HEK293T (cell line): ENCODE data around the gene KCNK5.

Experiments
- CTCF ChIA-PET: fragments of 350-600 bp; formaldehyde crosslinking; extraction: SDS; loops from one replicate; lab custom pipeline; 2021; ENCODE audit warnings: antibody characterized with exemption, inconsistent platforms; lab: Yijun Ruan, JAX
- POLR2A ChIA-PET: fragments of 350-600 bp; formaldehyde crosslinking; extraction: SDS; loops from one replicate; lab custom pipeline; 2020; ENCODE audit warnings: antibody characterized with exemption, inconsistent platforms; lab: Yijun Ruan, JAX
- DNase-seq: peaks from one replicate; pipeline ENCODE4 v3.0.0; 2012; ENCODE audit warnings: mixed read lengths; ENCODE audit errors: extremely low spot score
- ARNT ChIP-seq: fragments of 450-650 bp; IDR thresholded peaks from 2 replicates; pipeline ENCODE4 v1.6.1; 2017; ENCODE audit warnings: mild to moderate bottlenecking
- BHLHE40 ChIP-seq: fragments of 450-650 bp; IDR thresholded peaks from 2 replicates; pipeline ENCODE4 v1.6.1; 2016; ENCODE audit warnings: mild to moderate bottlenecking, moderate library complexity, borderline replicate concordance
- CTBP1 ChIP-seq: fragments of 450-650 bp; IDR thresholded peaks from 2 replicates; pipeline ENCODE4 v1.6.1; 2016; ENCODE audit warnings: borderline replicate concordance
- ELF4 ChIP-seq: fragments of 450-650 bp; IDR thresholded peaks from 2 replicates; pipeline ENCODE4 v1.6.1; 2017; ENCODE audit warnings: antibody characterized with exemption
- FOXA1 ChIP-seq: fragments of 450-650 bp; IDR thresholded peaks from 2 replicates; pipeline ENCODE4 v1.6.1; 2016; ENCODE audit warnings: mild to moderate bottlenecking
- FOXK2 ChIP-seq: fragments of 450-650 bp; IDR thresholded peaks from 2 replicates; pipeline ENCODE4 v1.6.1; 2016; ENCODE audit warnings: mild to moderate bottlenecking
- FOXM1 ChIP-seq: fragments of 450-650 bp; IDR thresholded peaks from 2 replicates; pipeline ENCODE4 v1.6.1; 2017; ENCODE audit warnings: mild to moderate bottlenecking, borderline replicate concordance
- HDGF ChIP-seq: fragments of 450-650 bp; IDR thresholded peaks from 2 replicates; pipeline ENCODE4 v1.6.1; 2017; ENCODE audit warnings: antibody characterized with exemption, borderline replicate concordance
- L3MBTL2 ChIP-seq: fragments of 450-650 bp; conservative IDR thresholded peaks from 2 replicates; pipeline ENCODE4 v1.6.1; 2016; ENCODE audit warnings: mild to moderate bottlenecking
- LEF1 ChIP-seq: fragments of 450-650 bp; IDR thresholded peaks from 2 replicates; pipeline ENCODE4 v1.6.1; 2017; ENCODE audit warnings: mild to moderate bottlenecking, borderline replicate concordance
- NFRKB ChIP-seq: fragments of 450-650 bp; IDR thresholded peaks from 2 replicates; pipeline ENCODE4 v1.6.1; 2016; ENCODE audit warnings: mild to moderate bottlenecking, moderate library complexity
- SP1 ChIP-seq: fragments of 450-650 bp; IDR thresholded peaks from 2 replicates; pipeline ENCODE4 v1.6.1; 2017
- SUZ12 ChIP-seq: fragments of 450-650 bp; IDR thresholded peaks from 2 replicates; pipeline ENCODE4 v1.6.1; 2016; ENCODE audit warnings: mild to moderate bottlenecking
- TARDBP ChIP-seq: fragments of 450-650 bp; IDR thresholded peaks from 2 replicates; pipeline ENCODE4 v1.6.1; 2016
- ZNF384 ChIP-seq: fragments of 450-650 bp; IDR thresholded peaks from 2 replicates; pipeline ENCODE4 v1.6.1; 2016
- TF ChIP-seq, protein P1 (sequence below): fragments of 450-650 bp; IDR thresholded peaks from 2 replicates; pipeline ENCODE4 v1.6.1; 2016

Gene KCNK5

DNA sequence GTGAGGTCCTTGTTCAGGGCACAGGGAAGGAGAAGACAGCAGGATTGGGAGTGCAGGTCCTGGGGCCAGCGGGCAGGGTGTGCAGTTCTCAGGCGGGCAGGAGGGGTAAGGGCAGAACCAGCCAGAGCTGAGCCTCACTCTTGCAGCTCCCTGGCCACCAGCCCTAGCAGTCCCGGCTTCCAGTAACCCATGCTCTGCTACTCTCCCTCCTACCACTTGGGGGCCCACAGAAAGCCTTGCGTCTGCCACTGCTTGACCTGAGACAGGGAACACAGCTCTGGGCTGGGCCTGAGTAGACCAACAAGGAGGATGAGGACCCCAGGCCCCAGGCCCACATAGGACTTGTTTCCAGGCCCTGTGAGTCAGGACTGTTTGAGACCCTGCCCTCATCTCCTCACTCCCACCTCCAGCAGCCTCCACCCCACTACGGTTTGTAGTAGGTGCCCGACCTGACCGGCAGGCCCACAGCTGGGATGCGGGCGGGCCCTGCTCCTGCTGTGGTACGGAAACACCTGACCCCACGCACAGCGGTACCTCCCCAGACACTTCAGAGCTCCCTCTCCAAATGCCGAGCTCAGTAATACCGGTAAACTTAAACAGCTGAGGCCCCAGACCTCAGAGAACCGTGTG is 39.2 kb downstream of the KCNK5 start:
- TF ChIP-seq FOXA1 (no peak), FOXK2 (no peak), SP1 (no peak), CTBP1 (no peak), ZNF384 (no peak), NFRKB (no peak), SUZ12 (no peak), FOXM1 (no peak), TARDBP (no peak), HDGF (no peak)
- POLR2A ChIA-PET, result no interaction called here
- CTCF ChIA-PET, result interaction anchor here (0.6 to 1.6 kb wide), 6 partner anchors 10 to 115 kb away, joined by 3 to 5 read pairs (median 4); no protein-coding TSS in a partner anchor
- DNase-seq, result peak; percentile 61

DNA sequence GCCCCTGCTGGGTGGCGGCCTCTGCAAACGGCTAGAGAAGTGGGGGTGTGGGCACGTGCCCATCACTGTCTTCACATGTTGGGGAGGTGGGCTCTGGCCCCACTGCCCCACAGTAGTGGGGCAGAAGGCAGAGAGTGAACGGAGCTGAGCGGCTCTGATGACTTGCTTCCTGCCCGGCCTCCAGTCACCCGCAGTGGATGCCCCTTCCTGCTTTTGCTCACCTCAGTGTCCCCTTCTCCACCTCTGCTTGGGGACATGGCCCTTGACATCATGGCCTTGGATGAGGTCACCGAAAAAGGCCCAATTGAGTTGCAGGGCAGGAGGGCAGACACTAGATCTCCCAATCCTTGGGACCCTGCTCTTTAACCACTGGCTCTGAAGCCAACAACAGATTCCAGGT is 40.1 kb downstream of the KCNK5 start:
- no peak for DNase-seq
- CTCF ChIA-PET, result no interaction called here
- POLR2A ChIA-PET, result no interaction called here
- no peak for TF ChIP-seq ZNF384

DNA sequence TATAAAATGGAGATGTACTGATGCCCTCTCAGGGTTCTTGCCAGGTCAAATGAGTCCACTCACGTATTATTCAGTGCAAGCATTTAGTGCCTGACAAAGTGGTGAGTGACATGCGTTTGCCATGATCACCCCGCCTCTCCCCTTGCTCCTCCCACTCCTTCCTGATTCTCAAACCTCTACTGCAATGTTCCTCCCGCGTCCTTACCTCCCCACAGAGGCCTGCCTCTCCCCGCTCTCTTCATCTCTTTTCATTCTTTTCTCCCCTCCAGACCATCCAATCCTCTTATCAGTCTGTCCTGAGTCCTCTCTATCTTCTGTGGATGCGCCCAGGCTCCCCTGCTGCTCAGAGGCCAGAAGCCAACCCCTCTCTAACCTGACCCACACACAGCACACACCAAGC is 40.7 kb downstream of the KCNK5 start:
- DNase-seq, result no peak
- ChIA-PET POLR2A (no interaction called here), CTCF (no interaction called here)
- no peak for TF ChIP-seq BHLHE40

DNA sequence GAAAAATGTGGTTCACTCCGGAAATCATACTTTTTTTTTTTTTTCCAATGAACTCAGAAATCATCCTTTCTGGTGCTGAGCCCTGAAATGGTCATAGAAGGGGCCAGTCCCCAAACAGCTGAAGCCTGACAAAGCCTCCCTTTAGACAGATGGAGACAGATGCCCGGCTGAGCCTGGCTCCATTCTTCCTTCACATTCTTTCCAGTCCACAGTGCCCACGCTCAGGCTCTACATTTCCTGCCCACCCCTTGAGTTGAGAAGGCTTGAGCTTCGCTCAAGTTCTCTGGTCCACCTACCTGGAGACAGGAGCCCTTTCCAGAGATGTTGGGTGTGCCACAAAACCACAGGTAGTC is 41.2 kb downstream of the KCNK5 start:
- CTCF ChIA-PET, result interaction anchor here (0.9 kb wide), 1 partner anchor 114 kb away, joined by 3 read pairs; no protein-coding TSS in a partner anchor
- no peak for TF ChIP-seq ZNF384
- TF ChIP-seq, protein P1, sequence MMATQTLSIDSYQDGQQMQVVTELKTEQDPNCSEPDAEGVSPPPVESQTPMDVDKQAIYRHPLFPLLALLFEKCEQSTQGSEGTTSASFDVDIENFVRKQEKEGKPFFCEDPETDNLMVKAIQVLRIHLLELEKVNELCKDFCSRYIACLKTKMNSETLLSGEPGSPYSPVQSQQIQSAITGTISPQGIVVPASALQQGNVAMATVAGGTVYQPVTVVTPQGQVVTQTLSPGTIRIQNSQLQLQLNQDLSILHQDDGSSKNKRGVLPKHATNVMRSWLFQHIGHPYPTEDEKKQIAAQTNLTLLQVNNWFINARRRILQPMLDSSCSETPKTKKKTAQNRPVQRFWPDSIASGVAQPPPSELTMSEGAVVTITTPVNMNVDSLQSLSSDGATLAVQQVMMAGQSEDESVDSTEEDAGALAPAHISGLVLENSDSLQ, result no peak
- no peak for TF ChIP-seq CTBP1
- no peak for TF ChIP-seq ARNT
- DNase-seq, result no peak
- POLR2A ChIA-PET, result interaction anchor here (0.9 kb wide), 1 partner anchor 74 kb away, joined by 3 read pairs; no protein-coding TSS in a partner anchor

DNA sequence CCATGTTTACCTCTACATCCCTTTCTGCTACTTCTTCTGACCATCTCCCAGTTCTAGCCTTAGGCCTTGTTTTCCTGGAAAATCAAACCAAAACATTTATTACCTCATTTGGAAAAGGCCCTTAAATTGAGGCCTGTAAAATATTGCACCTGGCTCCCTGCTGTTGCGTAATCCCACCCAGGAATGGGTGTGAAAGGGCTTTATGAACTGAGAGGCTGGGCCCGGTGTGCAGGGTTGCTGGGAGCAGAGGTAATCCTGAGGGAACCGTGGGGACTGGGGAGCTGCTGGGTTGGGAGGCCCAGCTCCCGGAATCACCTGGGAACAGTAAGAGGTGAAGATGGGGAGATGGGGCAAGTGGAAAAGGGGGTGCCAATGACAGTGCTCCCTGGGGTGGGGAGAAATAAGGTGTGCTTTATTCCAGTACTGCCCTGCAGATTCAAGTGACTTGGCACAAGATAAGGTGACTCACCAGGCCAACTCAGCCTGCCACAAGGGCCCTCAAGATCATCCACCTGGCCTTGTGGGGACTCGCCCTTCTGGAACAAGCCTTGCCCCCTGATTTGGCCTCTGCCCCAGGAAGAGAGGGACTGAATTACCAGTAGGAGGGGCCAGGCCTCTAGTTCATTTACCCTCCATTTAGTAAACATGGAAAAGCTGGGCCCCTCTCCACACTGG is 44.2 kb downstream of the KCNK5 start:
- TF ChIP-seq HDGF, result no peak
- no peak for TF ChIP-seq NFRKB
- TF ChIP-seq, protein P1, result no peak
- TF ChIP-seq SUZ12, result no peak
- no peak for TF ChIP-seq CTBP1
- TF ChIP-seq L3MBTL2, result no peak
- TF ChIP-seq LEF1, result no peak
- no peak for TF ChIP-seq TARDBP
- TF ChIP-seq FOXM1, result no peak
- no peak for TF ChIP-seq FOXK2
- no peak for TF ChIP-seq ZNF384
- no peak for TF ChIP-seq SP1
- no peak for TF ChIP-seq BHLHE40
- TF ChIP-seq ELF4, result no peak
- no peak for TF ChIP-seq FOXA1
- TF ChIP-seq ARNT, result no peak
- no peak for DNase-seq
- ChIA-PET CTCF (interaction anchor here (0.6 kb wide), 1 partner anchor 109 kb away, joined by 3 read pairs; no protein-coding TSS in a partner anchor), POLR2A (no interaction called here)

DNA sequence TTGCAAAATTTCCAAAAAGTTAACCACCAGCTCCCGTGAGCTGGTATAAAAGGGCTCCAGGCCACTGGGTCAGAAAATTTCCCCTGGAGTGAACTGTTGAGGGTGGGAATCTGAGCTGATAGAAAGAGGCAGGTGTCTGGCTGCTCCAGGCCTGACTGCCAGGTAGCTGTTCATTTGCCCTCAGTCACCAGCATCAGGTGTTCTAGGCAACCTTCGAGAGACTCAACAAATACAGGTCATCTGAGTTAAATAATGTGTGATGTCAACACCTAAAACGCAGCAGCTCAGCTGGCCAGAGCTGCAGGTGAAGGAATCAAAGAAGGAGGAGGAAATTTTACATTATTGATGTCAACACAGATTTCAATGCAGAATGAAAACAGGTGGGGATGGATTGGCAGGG is 46.7 kb downstream of the KCNK5 start:
- CTCF ChIA-PET, result interaction anchor here (0.8 kb wide), 1 partner anchor 128 kb away, joined by 5 read pairs; no protein-coding TSS in a partner anchor
- no peak for TF ChIP-seq LEF1
- no peak for TF ChIP-seq NFRKB
- TF ChIP-seq FOXA1, result no peak
- TF ChIP-seq, protein P1, result no peak
- TF ChIP-seq SUZ12, result no peak
- TF ChIP-seq L3MBTL2, result no peak
- no peak for TF ChIP-seq SP1
- no peak for TF ChIP-seq ELF4
- no peak for TF ChIP-seq BHLHE40
- no peak for TF ChIP-seq ARNT
- no peak for TF ChIP-seq ZNF384
- TF ChIP-seq FOXK2, result no peak
- no peak for TF ChIP-seq FOXM1
- no peak for TF ChIP-seq HDGF
- no peak for TF ChIP-seq TARDBP
- TF ChIP-seq CTBP1, result no peak
- no peak for DNase-seq
- POLR2A ChIA-PET, result no interaction called here

DNA sequence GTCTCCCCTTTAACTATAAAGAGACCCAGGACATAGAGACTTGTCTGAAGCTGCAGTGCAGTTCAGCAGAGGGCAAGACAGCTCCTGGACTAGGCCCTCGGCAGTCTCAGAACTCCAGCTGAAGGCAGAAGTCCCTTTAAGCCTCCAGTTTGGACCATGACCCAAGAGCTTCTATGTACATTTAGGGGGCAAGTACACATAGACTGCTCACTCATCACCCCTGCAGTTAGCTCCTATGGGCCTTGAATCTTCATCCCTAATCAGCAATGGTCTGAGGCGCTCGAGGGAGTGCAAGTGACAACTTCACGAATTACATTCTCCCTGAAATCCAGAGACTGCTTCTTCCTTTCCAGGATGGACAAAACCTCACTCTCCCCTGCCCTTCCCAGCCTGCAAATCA is 47.4 kb downstream of the KCNK5 start:
- DNase-seq, result no peak
- TF ChIP-seq SP1, result no peak
- TF ChIP-seq BHLHE40, result no peak
- no peak for TF ChIP-seq SUZ12
- TF ChIP-seq CTBP1, result no peak
- TF ChIP-seq ZNF384, result no peak
- TF ChIP-seq ARNT, result no peak
- no peak for TF ChIP-seq FOXM1
- TF ChIP-seq ELF4, result no peak
- TF ChIP-seq NFRKB, result no peak
- TF ChIP-seq FOXK2, result no peak
- ChIA-PET POLR2A (no interaction called here), CTCF (no interaction called here)
